ENCODE measurements around the gene SRP14.
A peak's percentile ranks its signal among the peaks of the same experiment; 100 is the strongest.
"Not testable (repeated sequence)": the region's sequence is repeated elsewhere in the genome, so short reads cannot be mapped to it uniquely, and the experiment has no call there.

Gene SRP14, protein sequence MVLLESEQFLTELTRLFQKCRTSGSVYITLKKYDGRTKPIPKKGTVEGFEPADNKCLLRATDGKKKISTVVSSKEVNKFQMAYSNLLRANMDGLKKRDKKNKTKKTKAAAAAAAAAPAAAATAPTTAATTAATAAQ

DNA sequence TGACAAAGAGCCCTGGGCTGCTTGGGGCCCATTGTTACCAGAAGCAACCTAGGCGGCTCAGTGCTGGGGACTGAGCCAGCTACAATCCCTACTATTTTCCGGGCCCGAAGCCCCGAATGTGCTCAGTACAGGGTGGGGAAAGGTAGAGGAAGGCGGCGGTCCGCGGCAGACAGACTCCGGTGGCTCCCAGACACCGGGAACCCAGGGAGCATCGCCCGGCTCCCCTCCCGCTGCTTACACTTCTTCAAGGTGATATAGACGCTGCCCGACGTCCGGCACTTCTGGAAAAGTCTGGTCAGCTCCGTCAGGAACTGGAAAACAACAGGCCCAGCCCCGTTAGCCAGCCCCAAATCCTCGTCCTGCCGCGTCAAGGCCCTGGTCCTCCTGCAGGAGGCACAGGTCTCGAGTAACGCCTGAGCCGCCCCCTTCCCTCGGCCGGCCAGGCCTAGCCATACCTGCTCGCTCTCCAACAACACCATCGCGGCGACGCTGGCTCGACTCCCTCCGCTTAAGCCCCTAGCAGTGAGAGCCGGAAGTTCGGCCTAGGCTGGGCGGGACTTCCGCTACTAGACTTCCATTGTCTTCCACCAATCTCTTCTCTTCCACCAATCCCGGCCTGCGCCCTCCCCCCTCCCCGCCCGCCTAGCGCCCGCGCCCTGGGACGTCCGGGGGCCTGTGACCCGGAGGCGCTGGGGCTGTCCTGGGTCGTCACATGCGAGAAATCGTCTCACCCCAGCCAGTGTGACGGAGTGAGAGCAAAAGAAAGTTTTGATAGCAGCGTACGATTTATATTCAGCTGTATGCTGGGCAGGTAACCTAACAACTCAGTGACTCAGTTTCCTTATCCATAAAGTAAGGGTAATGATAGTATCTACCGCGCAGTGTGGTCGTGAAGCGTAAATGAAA is at the start of gene SRP14:
TSS of gene SRP14 (minus strand) at position 544 of the 906 bp plus-strand sequence. CDS start at position 479, 65 bp downstream.
- peak; percentile 64 for DNase-seq

- DNase-seq, result no peak
These were observed 49.3 kb upstream of the SRP14 start for GRCh38 chr15:40087991-40088928.

GRCh38 chr15:40087068-40087810 is 48.3 kb upstream of the SRP14 start:
- DNase-seq, result no peak

- DNase-seq, result no peak
These were observed 46.3 kb upstream of the SRP14 start for GRCh38 chr15:40085266-40085665.

DNA sequence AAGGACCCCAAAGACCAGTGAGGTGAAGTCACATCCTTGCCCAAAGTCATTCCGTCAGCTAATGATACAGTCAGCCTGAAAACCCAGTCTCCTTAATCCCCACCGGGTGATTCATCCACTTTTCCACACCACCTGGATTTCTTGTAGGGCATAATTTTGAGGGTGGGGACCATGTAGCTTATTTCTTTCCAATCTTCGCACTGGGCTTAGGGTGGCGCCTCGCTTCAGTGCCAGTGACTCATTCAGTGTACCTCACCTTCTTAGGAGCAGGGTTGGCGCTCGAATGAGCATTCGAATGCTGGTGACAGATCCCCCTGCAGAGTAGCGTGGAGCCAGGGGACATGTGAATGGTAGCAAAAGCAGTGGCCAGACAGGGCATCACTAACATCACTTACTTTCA is 45.7 kb upstream of the SRP14 start:
- no peak for DNase-seq

- DNase-seq, result no peak
These were observed 43.4 kb upstream of the SRP14 start for GRCh38 chr15:40082195-40082883.

DNA sequence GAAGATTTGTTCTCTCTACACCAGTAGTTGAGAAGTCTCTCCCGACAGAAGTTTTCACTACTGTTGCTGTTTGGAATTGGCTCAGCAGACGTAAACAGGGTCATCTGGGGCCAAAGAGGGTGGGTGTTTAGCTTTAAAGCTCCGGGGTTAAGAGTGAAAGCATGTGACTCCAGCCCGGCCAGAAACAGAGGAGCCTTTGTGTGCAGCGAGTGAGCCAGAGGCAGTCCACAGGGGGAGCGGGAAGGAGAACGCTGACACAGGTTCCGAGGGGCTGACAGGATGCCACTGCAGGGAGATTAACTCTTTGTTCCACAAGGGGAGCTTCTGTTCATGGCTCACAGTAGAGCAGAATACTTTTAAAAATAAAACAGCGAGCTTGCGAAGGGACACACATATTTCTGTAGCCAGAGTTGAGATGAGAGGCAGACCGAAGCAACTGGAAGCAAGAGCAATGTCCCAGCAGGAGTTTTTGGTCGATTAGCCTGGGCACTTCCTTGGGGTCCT is 42.8 kb upstream of the SRP14 start:
- DNase-seq, result peak; percentile 29

DNA sequence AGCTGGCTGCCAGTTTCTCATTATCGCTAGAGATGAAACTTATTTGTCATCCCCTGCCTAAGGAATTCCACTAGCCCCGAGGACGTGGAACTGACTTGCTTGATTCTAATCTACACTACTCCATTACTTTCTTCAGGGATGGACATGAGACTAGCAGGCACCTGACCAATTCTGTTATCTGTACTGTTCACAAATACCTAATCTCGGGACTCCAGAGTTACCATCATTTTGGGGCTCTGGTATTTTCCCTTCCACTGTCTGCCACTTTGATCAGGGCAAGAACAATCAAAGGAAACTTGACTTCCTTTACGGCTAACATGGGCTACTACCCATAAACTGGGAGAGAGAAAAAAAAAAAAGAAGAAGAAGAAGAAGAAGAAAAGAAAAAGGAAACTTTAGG is 41.9 kb upstream of the SRP14 start:
- no peak for DNase-seq

GRCh38 chr15:40080104-40080503 is 41.1 kb upstream of the SRP14 start:
- DNase-seq, result no peak

- no peak for DNase-seq
These were observed 40.5 kb upstream of the SRP14 start for GRCh38 chr15:40079456-40079855.

- no peak for DNase-seq
These were observed 36.5 kb upstream of the SRP14 start for GRCh38 chr15:40075298-40076044.

- DNase-seq, result not testable (repeated sequence)
These were observed 35.7 kb upstream of the SRP14 start for GRCh38 chr15:40074656-40075055.

GRCh38 chr15:40073716-40074490 is 34.9 kb upstream of the SRP14 start:
- not testable (repeated sequence) for DNase-seq

DNA sequence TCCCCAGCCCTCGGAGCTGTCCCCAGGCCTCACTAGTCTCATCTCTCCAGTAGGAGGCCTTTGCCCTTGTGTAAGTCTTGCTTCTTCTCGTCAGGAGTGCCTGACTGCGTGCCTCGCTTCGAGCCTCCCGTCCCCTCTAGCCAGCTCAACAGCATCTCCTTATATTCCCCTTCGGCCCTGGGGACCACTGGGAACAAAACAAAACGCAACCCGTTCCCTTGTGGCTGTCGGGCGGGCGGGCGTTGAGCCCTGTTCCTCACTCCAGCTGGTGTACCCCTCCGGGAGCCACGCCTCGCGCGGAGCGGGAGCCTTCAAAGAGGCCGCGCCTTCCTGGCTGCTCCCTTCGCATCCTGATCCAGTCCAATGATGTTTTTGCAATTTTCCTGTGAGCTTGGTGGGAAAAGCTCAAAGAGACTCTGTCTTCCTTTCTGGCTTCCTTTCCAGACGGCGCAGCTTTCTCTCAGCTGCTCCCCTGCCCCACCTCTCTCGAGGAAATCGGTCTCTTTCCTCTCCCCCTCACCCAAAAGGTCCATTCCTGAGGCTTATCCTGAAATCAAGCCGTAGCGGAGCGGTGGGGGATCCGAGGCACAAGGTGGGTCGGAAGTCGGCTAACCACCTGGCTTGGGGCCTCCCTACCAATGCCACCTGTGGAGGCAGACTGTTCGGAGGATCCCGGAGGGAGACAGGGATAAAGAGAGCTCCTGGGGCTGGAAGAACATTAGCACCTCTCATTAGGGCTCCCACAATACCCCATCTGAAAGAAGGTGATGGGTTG is 33.4 kb upstream of the SRP14 start:
- no peak for DNase-seq

- DNase-seq, result no peak
These were observed 31.7 kb upstream of the SRP14 start for GRCh38 chr15:40070608-40071218.

GRCh38 chr15:40070166-40070557 is 31.2 kb upstream of the SRP14 start:
- no peak for DNase-seq

DNA sequence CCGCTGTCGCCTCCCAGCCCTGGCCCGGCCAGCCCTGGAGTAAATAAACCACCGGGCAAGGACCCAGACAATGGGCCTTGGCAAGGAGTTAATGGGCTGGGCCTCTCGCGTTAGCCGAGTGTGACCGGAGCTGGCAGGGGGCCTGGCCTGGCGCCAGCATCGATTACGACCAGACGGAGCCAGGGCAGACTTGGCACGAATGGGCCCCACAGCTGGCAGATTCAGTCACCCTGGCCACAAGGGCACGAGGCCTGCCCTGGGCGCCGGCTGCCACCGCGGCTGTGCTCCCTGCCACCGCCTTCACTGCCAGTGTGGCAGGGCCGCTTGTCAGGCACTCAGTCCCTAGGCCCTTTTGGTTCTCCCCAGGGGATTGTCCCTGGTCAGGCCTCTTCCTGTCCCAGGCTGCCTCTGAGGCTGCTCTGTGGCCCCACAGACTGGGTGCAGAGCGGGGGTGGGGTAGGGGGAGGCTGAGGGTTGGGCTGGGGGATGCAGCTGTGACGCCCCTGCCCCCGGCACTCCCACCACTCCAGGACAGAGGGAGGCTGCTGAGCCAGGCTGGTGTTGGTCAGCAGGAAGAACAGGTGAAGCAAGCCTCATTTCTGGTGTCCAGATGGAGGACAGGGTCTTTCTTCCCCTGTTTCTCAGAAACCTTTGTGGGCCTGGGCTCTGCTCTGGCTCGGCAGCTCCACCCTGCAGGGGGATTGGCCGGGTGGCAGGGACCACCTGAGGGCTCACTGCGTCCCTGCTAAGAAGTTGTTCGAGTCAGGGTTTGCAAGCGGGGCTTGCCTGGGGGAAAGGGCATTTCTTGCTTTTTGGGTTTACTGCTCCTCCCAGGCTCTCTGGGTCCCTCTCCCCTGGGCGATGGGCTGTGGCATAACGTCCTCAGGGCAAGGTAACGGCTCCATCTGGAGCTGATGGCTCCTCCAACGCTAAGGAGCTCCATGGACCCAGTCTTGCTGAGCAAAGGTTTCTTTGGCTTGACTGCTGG is 30.5 kb upstream of the SRP14 start:
- peak; percentile 85 for DNase-seq

All from T1000 (cell line).